GM15510 (cell line): ENCODE measurements around the gene ZNF581.

Experiments
- POLR2A ChIP-seq: IDR thresholded peaks from 3 replicates; pipeline ENCODE4 v1.6.1; 2011; ENCODE audit warnings: borderline replicate concordance; ENCODE audit not compliant: insufficient read length; ENCODE audit errors: extremely low read depth

ZNF581 gene

GRCh38 chr19:55618426-55618825 is 25.0 kb upstream of the ZNF581 start:
- TF ChIP-seq POLR2A: no peak

- no peak for TF ChIP-seq POLR2A
Observed at GRCh38 chr19:55619286-55619685, 24.2 kb upstream of the ZNF581 start.

GRCh38 chr19:55620410-55621204 is 22.8 kb upstream of the ZNF581 start:
- TF ChIP-seq POLR2A: no peak

- no peak for TF ChIP-seq POLR2A
Observed at GRCh38 chr19:55621205-55621672, 22.2 kb upstream of the ZNF581 start.

GRCh38 chr19:55621673-55622231 is 21.7 kb upstream of the ZNF581 start:
- TF ChIP-seq POLR2A: no peak

- no peak for TF ChIP-seq POLR2A
Observed at GRCh38 chr19:55622242-55622969, 21.0 kb upstream of the ZNF581 start.

GRCh38 chr19:55623130-55623529 is 20.3 kb upstream of the ZNF581 start:
- no peak for TF ChIP-seq POLR2A

GRCh38 chr19:55623561-55623960 is 19.9 kb upstream of the ZNF581 start:
- TF ChIP-seq POLR2A: no peak

GRCh38 chr19:55624109-55625003 is 19.1 kb upstream of the ZNF581 start, which contains the start of gene ZNF784:
Gene ZNF784 (minus strand): TSS chr19:55624566. CDS start chr19:55624561, 5 bp downstream.
- TF ChIP-seq POLR2A: peak; percentile 77

GRCh38 chr19:55625004-55625326 is 18.5 kb upstream of the ZNF581 start:
- no peak for TF ChIP-seq POLR2A

GRCh38 chr19:55626350-55626749 is 17.1 kb upstream of the ZNF581 start:
- TF ChIP-seq POLR2A: no peak

- TF ChIP-seq POLR2A: no peak
Observed at GRCh38 chr19:55632463-55632834, 11.0 kb upstream of the ZNF581 start.

GRCh38 chr19:55633861-55634260 is 9.6 kb upstream of the ZNF581 start:
- no peak for TF ChIP-seq POLR2A

GRCh38 chr19:55635334-55635717 is 8.1 kb upstream of the ZNF581 start:
- no peak for TF ChIP-seq POLR2A
